ENCODE measurements around the gene IL16.

DNA sequence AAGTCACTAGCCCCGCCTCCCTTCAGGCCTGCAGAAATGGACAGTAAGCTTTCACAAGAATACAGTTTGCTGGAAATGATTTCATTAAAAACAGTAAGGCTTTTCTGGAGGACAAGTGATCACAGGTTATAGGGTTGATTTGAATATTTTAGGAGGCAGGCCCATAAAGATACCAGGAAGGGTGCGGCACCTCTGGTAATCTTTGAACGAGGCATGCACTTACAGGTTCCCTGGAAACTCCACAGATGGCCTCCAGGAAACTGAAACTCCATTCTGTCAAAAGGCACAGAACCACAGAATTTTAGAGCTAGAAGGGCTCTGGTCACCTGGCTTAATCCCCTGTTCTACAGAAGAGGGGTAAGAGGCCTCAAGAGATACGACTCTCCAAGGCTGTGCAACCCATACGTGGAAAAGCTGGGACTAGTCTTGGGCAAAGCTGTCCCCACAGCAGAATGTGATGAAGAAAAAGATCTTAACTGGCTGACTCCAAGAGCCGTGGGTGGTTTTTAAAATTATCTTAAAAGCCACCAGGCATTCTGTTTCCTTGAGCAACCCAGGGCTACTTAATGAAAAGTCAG lies 126.1 kb downstream of the IL16 start:
- TF ChIP-seq POLR2A (IDR thresholded peaks at IDR 0.05; ENCODE audit: low read depth, low read length): no peak
- no peak for TF ChIP-seq TAF1 (IDR thresholded peaks at IDR 0.05; ENCODE audit: low read depth, low read length)
